Stimulated activated CD8-positive, alpha-beta memory T cell treated with anti-CD3 and anti-CD28 coated beads, Interleukin-7, amount 100 ng/mL, for 1 hour (primary cell): ENCODE measurements around the gene COBLL1.

Experiments used
- DNase-seq, 2 donors: peaks; one replicate each; pipeline ENCODE4 v3.0.0-alpha.2; 2020; ENCODE audit warnings: low read depth in 2 of 2

The COBLL1 gene

DNA sequence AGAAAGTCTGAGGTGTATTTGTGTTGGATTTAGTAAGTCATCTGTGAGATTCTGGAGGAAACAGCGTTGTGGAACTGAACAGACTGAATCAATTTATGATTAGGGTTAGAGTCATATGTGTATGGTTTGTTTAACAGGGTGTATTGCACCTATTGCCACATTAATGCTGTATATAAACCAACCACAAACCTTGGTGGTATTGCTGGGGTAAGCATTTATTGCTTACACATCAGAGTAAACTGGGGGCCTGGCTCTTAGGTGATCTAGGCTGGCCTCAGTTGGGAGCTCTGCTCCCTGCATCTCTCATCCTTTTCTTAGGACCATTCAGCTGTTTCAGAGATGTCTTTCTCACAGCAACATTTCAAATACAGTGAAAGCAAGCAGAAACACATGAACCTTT is 160.6 kb downstream of the COBLL1 start:
- DNase-seq: no peak

DNA sequence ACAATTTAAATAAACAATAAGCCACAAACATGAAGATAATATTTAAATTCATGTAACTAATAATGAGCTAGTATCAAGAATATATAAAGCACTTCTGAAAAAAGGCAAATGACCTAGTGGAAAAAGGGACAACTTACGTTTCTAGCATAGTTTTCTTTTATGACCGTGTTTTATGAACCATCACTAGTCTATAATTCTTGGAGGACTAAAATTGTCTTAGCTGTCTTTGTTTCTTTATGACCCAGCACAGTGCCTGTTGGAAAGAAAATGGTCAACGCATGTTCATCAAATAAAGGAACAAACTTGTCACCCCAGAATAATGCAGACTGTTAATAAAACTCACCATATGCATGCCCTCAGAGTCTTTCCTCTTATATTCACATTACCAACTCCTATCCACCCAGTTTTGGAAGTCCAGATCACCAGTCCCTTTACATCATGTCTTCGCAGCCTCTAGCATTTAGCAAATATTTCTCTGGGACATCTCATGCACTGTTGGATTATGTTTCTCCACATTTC is 162.9 kb downstream of the COBLL1 start:
- DNase-seq: no peak

DNA sequence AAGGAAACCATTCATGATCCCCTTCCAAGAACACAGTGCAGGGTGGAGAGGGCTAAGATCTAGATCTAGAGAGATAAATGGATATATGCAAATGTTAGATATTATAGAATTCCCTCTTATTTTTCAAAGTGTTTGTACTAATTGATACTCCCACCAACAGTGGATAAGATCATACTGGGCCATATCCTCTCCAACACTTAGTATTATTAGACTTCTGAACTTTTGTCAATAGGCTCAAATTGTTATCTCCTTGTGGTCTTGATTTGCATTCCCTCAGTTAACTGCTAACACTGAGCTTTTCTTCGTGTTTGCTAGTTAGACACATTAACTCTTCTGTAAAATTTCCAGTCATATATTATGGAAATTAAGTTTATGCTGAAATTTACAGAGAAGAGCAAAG is 163.9 kb downstream of the COBLL1 start:
- no peak for DNase-seq

DNA sequence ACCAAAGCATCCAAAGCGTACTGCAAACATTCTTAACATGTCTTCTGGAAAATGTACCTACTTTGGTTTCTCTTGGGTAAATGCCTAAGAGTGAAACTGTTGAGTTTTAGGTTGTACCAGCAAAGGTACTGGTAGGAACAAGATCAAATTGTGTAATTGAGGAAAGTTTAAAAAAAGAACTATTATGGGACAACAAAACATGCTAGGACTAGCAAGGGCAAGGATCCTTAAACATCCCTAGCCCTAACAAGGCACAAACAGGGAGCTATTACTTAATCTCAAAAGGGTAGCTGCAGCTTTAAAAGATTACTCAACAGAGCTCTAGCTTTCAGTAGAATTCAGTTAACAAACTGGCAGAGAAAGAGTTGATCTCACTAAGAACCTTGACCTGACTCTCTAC is 164.4 kb downstream of the COBLL1 start:
- DNase-seq: no peak

DNA sequence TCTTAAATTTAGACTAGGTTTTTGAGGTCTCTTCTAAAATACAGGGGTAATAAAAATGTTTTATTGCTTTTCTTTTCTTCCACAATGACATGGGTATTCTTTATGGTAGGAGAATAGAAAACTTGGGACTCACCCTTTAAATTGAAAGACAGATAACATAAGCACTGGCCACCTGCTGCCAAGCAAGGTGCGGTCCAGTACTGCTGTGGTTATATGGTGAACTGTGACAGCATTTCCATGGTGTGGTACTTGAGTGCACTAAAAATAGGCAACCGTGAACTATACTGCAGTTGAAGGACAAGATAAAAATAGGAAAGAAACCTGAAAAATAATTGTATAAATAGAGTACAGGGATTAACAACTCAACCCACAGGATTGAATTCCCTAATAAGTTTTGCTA is 165.9 kb downstream of the COBLL1 start:
- DNase-seq: no peak

DNA sequence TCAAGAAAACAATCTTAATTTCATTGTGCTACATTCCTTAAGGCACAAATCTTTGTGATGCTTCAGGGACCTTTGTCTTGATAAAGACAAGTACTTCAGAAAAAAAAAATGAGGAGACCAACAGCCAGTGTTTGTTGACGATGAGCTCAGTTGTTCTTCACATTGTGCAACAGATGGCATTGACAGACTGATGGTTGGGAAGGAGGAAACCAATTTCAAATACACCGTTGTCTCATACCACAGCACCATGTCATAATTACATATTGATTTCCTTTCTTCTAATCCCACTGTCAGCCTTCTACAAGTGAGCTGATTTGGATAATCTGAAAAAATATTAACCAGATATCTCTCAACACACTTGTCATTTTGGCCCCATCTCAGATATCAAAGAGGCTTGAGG is 166.6 kb downstream of the COBLL1 start:
- no peak for DNase-seq

DNA sequence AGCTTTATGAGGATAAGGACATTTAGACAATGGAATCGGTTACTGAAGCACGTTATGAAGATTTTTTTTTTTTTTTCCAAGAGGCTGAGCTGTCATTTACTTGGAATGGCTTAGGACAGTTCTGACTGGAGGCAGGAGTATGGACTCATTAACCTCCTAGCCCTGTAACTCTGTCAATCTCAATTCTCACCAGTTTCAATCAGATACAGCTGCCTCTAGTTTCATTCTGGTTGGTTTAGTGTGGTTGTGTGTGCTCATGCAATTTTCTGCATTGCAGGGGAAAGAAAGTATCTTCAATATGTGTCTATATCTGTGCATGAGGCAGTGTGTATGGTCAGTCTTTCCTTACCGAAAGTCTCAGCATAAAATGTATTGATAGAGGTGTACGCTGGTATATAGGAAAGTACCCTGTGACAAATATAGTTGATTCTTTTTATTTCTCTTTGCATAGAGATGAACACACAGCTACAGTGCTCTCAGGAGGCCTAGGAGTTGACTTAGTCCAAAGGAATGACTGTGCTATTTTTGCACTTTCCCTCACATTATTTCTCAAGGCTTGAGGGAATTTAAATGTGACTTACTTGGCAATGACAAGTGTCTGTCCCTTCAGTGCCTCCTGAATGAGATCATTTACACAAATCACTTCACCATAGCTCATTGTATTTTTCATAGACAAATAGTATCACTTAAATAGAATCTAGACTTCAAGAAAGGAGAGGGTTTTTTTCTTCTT is 169.8 kb downstream of the COBLL1 start:
- no peak for DNase-seq

DNA sequence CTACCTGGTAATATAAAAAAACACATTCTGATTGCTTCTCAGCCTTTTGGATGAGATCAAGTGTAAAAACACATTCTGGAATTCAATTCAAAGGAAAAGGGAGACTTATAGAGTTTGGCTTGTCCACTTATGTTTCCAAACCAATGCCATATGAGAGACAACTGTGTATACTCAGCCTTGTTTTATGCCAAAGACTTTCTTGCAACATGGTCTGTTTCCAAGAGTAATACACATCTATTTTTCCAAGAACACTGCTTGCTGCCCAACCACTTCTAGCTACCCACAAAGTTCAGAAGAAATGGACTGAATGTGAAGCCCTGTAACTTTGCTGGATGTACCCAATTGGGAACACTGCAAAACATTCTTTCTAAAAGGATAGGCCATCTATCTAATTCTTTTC is 172.3 kb downstream of the COBLL1 start:
- no peak for DNase-seq

DNA sequence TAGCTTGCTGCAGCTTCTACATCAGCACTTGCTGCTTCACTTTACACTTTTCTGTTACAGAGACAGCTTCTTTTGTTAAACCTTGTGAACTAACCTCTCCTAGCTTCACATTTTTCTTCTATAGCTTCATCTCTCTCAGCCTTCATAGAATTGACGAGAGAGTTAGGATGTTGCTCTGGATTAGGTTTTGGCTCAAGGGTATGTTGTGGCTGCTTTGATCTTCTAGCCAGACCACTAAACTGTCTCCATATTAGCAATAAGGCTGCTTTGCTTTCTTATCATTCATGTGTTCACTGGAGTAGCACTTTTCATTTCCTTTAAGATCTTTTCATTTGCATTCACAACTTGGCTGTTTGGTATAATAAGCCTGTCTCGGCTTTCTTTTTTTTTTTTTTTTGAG is 174.1 kb downstream of the COBLL1 start:
- DNase-seq: no peak

DNA sequence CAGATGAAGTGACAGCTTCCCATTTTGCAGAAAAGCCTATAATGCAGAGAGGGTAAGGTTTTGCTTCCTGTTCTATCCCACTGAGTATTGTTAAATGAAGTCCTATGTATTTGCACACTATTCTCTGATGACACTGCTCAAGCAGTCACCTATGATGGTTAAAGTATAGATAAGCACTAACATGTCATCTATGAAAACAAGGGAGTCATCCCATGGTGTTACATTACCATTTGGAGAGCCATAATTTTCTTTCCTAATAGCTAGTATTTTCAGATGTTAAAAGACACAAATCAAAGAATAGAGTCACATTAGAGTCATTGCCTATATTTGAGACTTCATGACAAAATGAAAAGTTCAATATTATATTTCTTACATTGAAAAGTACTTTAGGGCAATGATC is 177.6 kb downstream of the COBLL1 start:
- DNase-seq: no peak

DNA sequence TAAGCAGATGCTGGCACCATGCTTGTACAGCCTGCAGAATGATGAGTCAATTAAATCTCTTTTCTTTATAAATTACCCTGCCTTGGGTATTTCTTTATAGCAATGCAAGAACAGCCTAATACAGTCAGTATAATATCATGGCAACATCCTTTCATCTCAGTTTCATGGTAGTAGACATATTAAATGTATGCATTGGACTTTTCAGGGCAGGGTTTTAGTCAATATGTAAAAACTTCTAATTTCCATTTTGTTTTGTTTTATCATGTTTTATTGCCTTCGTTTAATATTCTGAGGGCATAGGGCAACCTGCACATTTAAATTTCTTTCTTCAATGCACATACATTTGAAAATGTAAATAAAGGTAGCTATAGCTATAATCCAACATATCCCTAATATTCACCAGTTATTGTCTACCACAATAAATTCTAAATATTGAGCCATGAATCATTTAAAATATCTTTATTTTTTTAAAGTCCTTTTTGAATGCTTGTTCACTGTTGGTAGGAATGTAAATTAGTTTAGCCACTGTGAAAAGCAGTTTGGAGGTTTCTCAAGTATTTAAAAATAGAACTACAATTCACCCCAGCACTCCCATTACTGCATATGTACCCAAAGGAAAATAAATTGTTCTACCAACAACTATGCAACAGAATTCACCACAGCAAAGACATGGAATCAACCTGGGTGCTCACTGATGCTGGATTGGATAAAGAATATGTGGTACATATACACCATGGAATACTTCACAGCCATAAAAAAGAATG is 178.6 kb downstream of the COBLL1 start:
- DNase-seq: no peak

DNA sequence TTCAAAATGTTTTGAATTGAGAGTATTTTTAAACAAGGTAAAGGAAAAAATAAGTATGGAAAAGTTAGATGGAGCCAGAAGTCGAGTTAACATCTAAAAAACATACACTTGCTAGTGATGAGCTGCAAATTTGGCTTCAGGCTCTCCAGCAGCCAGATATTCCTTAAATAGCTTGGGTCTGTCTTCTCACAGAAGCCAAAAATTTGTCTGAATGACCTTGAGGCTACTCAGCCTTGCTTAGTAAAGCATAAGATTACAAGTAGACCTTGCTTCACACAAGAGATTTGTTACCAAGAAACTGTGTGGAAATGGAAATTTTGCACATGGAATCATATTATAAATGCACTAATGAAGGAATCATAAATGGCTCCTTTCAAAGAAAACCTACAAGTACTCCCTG is 179.6 kb downstream of the COBLL1 start:
- no peak for DNase-seq

DNA sequence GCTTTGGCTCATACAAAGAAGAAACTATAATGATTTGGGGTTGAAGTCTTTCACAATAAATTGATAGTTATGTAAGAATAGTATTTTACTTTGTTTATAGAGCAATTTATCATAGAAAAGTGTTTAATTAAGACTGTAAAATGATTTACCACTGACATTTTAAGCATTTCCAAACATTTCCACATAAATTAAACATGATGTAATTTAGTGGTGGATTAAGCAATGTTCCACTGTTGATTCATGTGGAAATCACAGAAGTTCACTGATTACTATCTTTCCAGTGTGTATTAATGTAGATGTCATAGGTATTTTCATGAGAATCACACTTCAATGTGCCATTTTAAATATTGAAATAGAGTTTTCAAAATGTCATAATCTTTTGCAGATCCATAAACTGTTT is 180.3 kb downstream of the COBLL1 start:
- no peak for DNase-seq

DNA sequence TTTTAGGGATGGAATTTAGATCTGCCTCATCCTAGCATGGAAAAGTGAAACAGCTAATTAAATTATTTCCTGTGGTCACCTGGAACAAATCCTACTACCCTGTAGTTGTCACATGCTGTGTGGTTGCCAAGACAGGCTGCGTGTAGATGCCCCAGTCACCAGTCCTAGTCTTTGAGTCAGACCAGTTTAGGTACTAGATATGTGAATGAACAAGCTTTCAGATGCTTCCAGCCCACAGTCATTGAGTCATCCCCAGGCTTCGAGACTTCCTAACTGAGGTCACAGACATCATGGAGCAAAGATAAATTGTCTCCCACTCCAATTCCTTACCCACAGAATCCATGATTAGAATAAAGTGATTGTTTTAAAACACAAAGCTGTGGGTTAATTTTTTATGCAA is 184.5 kb downstream of the COBLL1 start:
- no peak for DNase-seq

DNA sequence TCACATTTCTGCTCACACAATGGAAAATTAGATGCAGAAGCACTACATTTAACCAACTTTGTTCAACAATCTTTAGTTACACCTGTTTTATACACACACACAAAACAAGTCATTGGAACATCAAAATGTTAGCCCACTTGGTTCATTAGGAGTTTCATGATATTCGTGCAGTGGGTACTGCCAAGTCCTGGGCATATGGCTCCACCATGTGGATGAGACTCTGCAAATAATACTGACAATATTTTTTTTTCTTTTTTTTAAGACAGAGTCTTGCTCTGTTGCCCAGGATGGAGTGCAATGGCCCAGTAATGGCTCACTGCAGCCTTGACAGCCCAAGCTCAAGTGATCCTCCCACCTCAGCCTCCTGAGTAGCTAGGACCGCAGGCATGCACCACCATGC is 185.9 kb downstream of the COBLL1 start:
- no peak for DNase-seq

DNA sequence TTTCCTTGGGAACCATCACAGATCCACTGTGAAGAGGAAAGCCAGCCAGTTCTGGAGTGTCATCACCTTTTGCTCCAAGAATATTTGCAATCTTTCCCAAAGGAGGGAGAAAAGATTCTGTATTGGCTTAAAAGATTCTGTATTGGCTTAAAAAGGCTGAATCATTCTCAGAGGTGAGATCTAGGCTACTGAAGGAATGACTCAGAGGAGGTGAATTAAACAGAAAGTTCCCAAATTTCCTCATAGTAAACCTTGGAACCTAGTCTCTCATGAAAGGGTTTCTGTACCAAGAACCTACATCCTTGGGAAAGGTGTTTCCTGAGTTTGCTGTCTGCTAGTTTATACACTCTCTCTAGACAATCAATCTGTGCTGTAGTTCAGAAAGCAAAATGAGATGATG is 186.3 kb downstream of the COBLL1 start:
- no peak for DNase-seq

DNA sequence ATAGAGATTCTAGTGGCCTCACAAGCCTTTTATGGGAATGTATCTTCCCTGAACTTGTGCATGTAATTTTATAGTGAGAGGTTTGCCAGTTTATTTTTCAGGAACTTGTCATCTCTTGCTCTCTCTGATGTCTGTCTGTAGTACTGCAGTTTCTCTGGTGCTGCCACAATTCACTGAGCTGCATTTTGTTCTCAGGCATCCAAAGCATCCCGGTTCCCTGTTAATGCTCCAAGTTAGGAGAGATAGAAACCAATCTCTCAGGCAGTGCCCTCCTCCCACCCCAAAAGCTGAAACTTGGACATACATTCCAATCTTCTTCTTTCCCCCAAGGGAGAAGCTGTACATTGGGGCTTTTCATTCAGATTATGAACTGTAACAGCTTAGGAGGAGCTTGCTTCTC is 190.3 kb downstream of the COBLL1 start:
- no peak for DNase-seq

DNA sequence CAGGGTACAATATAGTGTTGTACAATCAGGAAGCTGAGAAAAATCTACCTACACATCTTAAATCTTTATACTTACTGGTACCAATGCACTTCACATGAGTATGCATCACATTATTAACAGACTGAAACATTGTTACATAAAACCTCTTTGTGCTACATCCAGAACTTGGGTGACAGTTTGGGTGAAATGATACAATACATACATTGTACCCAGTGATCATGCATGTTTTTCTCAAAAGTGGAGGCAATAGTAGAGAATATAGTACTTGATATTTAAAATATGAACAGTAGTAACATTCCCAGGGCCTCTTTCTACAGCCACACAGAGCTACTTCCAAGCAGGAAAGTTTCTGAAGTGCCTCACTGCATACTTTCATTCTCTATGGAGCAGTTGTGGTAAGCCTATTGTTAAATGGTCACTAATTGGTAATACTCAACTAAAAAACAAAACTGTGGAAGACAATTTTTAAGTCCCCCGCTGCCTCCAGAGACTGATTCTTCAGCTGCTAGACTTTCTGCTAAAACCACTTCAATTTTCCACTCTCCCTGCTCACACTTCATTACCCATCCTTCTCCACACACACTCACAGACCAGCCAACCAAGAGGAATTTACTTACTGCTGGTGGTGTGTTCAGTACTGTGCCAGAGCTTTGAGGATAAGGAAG is 197.5 kb downstream of the COBLL1 start:
- DNase-seq: no peak

DNA sequence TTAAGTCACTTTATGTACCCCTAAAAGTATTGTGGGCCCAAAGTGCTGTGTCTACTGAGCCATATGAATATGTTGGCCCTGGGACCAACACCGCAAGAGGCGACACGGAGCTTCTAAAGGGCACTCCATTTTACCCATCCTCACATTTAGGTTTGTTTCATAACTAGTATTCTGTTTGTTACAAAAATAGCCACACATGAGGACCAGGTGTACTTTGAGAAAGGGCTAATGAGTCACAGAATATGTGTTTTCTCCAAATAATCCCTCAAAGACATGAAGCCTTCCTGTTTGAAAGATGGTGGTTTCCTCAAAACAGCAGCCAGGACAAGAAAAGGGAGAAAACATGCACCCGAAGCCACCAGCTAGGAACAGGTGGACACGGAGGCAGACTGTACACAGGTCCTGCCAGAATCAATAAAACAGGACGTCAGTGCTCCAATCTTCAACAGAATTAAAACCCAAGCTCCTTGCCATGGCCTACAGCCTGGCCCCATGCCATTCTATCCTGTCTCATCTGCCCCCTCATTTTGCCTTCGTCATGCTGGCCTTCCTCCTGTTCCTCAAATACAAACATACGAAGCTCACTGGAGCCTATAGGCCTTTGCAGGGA is 198.6 kb downstream of the COBLL1 start:
- no peak for DNase-seq

DNA sequence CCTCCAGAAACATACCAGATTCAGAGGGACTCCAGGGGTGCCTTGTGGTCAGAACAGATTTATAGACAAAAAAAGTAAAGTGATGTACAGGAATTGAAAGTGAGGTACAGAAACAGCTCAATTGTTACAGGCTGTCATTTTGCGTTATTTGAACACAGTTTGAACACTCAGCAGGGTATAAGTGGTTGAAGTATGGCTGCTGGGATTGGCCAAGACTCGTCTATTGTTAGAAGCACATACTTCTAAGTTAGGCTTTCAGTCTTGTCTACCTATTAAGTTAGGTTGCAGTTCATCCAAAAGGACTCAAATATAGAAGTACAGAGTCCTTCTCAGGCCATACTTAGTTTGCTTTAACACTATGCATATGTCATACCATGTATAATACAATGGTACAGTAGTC is 199.4 kb downstream of the COBLL1 start:
- DNase-seq: no peak
